Measurements from ENCODE around the gene IRAK1.

- no peak for TF ChIP-seq CTCF (IDR thresholded peaks at IDR 0.05)
- no peak for TF ChIP-seq POLR2A (IDR thresholded peaks at IDR 0.05)
Observed at GRCh38 chrX:153967536-153968224, 52.0 kb downstream of the IRAK1 start.

All from heart left ventricle (tissue), 13 donors.